ENCODE data around the gene ROR1.
A peak's percentile ranks its signal among the peaks of the same experiment; 100 is the strongest.

Gene ROR1

DNA sequence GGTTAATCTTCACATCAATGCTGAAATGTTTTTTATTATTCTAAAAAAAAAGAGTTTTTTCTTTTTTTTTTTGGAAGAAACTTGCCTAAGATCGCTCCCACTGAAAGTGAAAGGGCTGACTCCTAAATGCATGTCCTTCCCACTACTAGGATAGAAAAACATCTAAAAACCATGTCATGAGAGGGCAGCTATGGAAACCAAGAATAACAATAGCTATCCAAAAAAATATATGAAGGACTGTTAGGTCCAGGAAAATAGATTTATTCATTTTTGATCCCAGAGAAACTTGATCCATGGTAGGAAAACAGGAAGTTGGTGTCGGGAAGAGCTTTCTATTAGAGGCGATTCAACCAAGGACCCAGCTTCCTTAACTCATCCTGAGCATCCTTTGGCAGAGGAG, 23.1 kb upstream of the ROR1 start:
- no peak overlapping the region for H3K27ac ChIP-seq (ENCODE audit: low read length, poor library complexity, severe bottlenecking)
- H4K8ac ChIP-seq (ENCODE audit: low read length) = no peak overlapping the region
- WGBS = 100% methylated on average over 2 of the region's 3 CpGs
- no peaks in the 10 kb centered on the region for H3K79me1 ChIP-seq (replicated peaks; ENCODE audit: low read length, poor library complexity, severe bottlenecking)
- H2BK5ac ChIP-seq (ENCODE audit: low read depth, low read length, poor library complexity, severe bottlenecking) = no peak overlapping the region
- H3K4me2 ChIP-seq (ENCODE audit: low read length, poor library complexity, severe bottlenecking) = no peak overlapping the region
- DNase-seq = no peak
- H3K14ac ChIP-seq (ENCODE audit: low read length in 2 of 2) = no peak overlapping the region
- H3K9ac ChIP-seq (ENCODE audit: low read length) = peak overlapping the region; percentile 60
- peak overlapping the region in 1 of 2 experiments; percentile 1 for H3K4me3 ChIP-seq (ENCODE audit: insufficient read depth in 1 of 2, low read depth in 1 of 2, low read length in 2 of 2)
- H3K27me3 ChIP-seq (ENCODE audit: control insufficient read depth in 1 of 2, insufficient read depth in 1 of 2, low read length in 2 of 2) = peaks cover 0 to 3% of the 10 kb centered on the region in 2 experiments
- no peak overlapping the region for H2BK15ac ChIP-seq (ENCODE audit: low read depth, poor library complexity, severe bottlenecking)
- H2AK5ac ChIP-seq (ENCODE audit: low read length, severe bottlenecking) = no peak overlapping the region
- H3K18ac ChIP-seq (ENCODE audit: low read depth in 1 of 2, low read length in 2 of 2) = no peak overlapping the region
- H3K23ac ChIP-seq (ENCODE audit: low read length in 2 of 2) = no peak overlapping the region
- H3K4me1 ChIP-seq (ENCODE audit: control insufficient read depth, insufficient read depth, low read depth, low read length) = peaks cover 11% of the 10 kb centered on the region
- H4K91ac ChIP-seq (ENCODE audit: low read length) = no peak overlapping the region
- H2AFZ ChIP-seq (ENCODE audit: low read depth, low read length) = no peak overlapping the region
- no peaks in the 10 kb centered on the region for H3K9me3 ChIP-seq (ENCODE audit: control insufficient read depth, low read length)
- H2BK120ac ChIP-seq (ENCODE audit: low read depth, low read length) = no peak overlapping the region
- H2BK12ac ChIP-seq (ENCODE audit: low read length in 2 of 2) = no peak overlapping the region
- H3K36me3 ChIP-seq (ENCODE audit: control insufficient read depth in 1 of 2, insufficient read depth in 2 of 2, low read depth in 1 of 2, low read length in 2 of 2) = no peaks in the 10 kb centered on the region
- H3K4ac ChIP-seq (ENCODE audit: low read depth in 1 of 2, low read length in 2 of 2) = no peak overlapping the region

DNA sequence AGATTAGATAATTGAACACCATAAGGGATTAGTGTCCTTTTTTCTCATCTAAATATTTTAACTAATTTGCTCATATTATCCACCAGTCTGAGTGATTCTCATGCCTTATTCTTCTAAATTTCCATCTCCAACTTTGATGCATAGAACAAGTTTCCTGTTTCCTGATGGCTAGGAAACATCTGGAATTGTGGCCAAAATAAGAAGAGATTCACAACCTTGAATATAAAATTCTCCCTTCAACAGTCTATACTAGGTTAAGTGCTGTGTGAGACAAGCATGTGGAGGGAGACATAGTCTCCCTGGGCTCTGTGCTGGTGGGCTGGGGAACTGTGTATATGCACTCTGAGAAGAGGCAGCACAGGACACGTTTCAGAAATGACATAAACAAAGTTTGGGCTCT, 21.6 kb upstream of the ROR1 start:
- 59% methylated on average over 1 of the region's 1 CpG for WGBS
- H3K14ac ChIP-seq (ENCODE audit: low read length in 2 of 2) = no peak overlapping the region
- H3K4me3 ChIP-seq (ENCODE audit: insufficient read depth in 1 of 2, low read depth in 1 of 2, low read length in 2 of 2) = no peak overlapping the region
- no peaks in the 10 kb centered on the region for H3K9me3 ChIP-seq (ENCODE audit: control insufficient read depth, low read length)
- no peak overlapping the region for H3K4me2 ChIP-seq (ENCODE audit: low read length, poor library complexity, severe bottlenecking)
- no peak overlapping the region for H4K91ac ChIP-seq (ENCODE audit: low read length)
- H2AK5ac ChIP-seq (ENCODE audit: low read length, severe bottlenecking) = no peak overlapping the region
- H4K8ac ChIP-seq (ENCODE audit: low read length) = no peak overlapping the region
- no peaks in the 10 kb centered on the region for H3K79me1 ChIP-seq (replicated peaks; ENCODE audit: low read length, poor library complexity, severe bottlenecking)
- no peak overlapping the region for H2BK5ac ChIP-seq (ENCODE audit: low read depth, low read length, poor library complexity, severe bottlenecking)
- H3K27me3 ChIP-seq (ENCODE audit: control insufficient read depth in 1 of 2, insufficient read depth in 1 of 2, low read length in 2 of 2) = peaks cover 0 to 3% of the 10 kb centered on the region in 2 experiments
- no peak overlapping the region for H2BK120ac ChIP-seq (ENCODE audit: low read depth, low read length)
- no peak overlapping the region for H3K4ac ChIP-seq (ENCODE audit: low read depth in 1 of 2, low read length in 2 of 2)
- no peak overlapping the region for H3K9ac ChIP-seq (ENCODE audit: low read length)
- no peak overlapping the region for H3K18ac ChIP-seq (ENCODE audit: low read depth in 1 of 2, low read length in 2 of 2)
- no peak overlapping the region for H3K27ac ChIP-seq (ENCODE audit: low read length, poor library complexity, severe bottlenecking)
- peaks cover 4% of the 10 kb centered on the region for H3K4me1 ChIP-seq (ENCODE audit: control insufficient read depth, insufficient read depth, low read depth, low read length)
- H2BK12ac ChIP-seq (ENCODE audit: low read length in 2 of 2) = no peak overlapping the region
- no peak for DNase-seq
- no peaks in the 10 kb centered on the region for H3K36me3 ChIP-seq (ENCODE audit: control insufficient read depth in 1 of 2, insufficient read depth in 2 of 2, low read depth in 1 of 2, low read length in 2 of 2)
- H3K23ac ChIP-seq (ENCODE audit: low read length in 2 of 2) = no peak overlapping the region
- no peak overlapping the region for H2BK15ac ChIP-seq (ENCODE audit: low read depth, poor library complexity, severe bottlenecking)
- no peak overlapping the region for H2AFZ ChIP-seq (ENCODE audit: low read depth, low read length)

DNA sequence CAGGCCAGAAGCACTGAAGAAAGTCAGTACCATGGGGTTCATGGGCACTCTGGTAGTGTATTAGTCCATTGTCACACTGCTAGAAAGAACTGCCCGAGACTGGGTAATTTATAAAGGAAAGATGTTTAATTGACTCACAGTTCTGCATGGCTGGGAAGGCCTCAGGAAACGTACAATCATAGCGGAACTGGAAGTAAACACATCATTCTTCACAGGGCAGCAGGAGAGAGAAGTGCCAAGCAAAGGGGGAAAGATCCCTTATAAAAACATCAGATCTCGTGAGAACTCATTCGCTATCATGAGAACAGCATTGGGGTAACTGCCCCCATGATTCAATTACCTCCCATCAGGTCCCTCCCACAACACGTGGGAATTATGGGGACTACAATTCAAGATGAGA, 20.2 kb upstream of the ROR1 start:
- Histone ChIP-seq H3K18ac (ENCODE audit: low read depth in 1 of 2, low read length in 2 of 2) (no peak overlapping the region), H3K79me1 (replicated peaks; ENCODE audit: low read length, poor library complexity, severe bottlenecking) (no peaks in the 10 kb centered on the region), H2AK5ac (ENCODE audit: low read length, severe bottlenecking) (no peak overlapping the region), H2BK12ac (ENCODE audit: low read length in 2 of 2) (no peak overlapping the region), H3K4me2 (ENCODE audit: low read length, poor library complexity, severe bottlenecking) (no peak overlapping the region), H3K23ac (ENCODE audit: low read length in 2 of 2) (no peak overlapping the region), H4K8ac (ENCODE audit: low read length) (no peak overlapping the region), H3K4me3 (ENCODE audit: insufficient read depth in 1 of 2, low read depth in 1 of 2, low read length in 2 of 2) (no peak overlapping the region), H3K4ac (ENCODE audit: low read depth in 1 of 2, low read length in 2 of 2) (no peak overlapping the region), H3K27me3 (ENCODE audit: control insufficient read depth in 1 of 2, insufficient read depth in 1 of 2, low read length in 2 of 2) (peaks cover 0 to 3% of the 10 kb centered on the region in 2 experiments), H3K14ac (ENCODE audit: low read length in 2 of 2) (no peak overlapping the region), H3K36me3 (ENCODE audit: control insufficient read depth in 1 of 2, insufficient read depth in 2 of 2, low read depth in 1 of 2, low read length in 2 of 2) (no peaks in the 10 kb centered on the region), H2BK5ac (ENCODE audit: low read depth, low read length, poor library complexity, severe bottlenecking) (no peak overlapping the region), H2AFZ (ENCODE audit: low read depth, low read length) (no peak overlapping the region), H3K27ac (ENCODE audit: low read length, poor library complexity, severe bottlenecking) (no peak overlapping the region), H4K91ac (ENCODE audit: low read length) (no peak overlapping the region), H3K4me1 (ENCODE audit: control insufficient read depth, insufficient read depth, low read depth, low read length) (no peaks in the 10 kb centered on the region), H3K9ac (ENCODE audit: low read length) (no peak overlapping the region), H2BK15ac (ENCODE audit: low read depth, poor library complexity, severe bottlenecking) (no peak overlapping the region), H2BK120ac (ENCODE audit: low read depth, low read length) (no peak overlapping the region), H3K9me3 (ENCODE audit: control insufficient read depth, low read length) (no peaks in the 10 kb centered on the region)
- 77% methylated on average over 5 of the region's 6 CpGs for WGBS
- no peak for DNase-seq

DNA sequence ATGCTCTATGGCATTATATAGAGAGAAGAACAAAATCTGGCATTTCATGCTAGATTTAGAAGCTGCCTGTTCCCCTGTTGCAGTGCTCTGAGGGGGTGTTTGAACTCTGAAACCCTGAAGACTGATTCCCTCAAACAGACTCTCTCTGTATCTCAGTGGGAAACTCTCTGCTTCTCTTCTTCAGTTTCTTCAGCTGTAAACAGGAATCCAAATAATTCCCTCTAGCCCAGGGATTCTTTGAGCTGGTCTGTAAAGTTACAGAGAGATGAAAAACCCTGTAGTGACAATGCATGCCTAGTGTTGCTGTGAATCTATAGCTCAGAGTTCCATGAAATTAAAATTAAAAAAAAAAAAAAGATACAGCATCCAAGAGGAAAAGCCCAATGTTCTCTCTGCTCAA, 17.0 kb upstream of the ROR1 start:
- H3K9me3 ChIP-seq (ENCODE audit: control insufficient read depth, low read length) = no peaks in the 10 kb centered on the region
- H3K9ac ChIP-seq (ENCODE audit: low read length) = no peak overlapping the region
- no peak overlapping the region for H2AFZ ChIP-seq (ENCODE audit: low read depth, low read length)
- H3K14ac ChIP-seq (ENCODE audit: low read length in 2 of 2) = no peak overlapping the region
- H2BK120ac ChIP-seq (ENCODE audit: low read depth, low read length) = no peak overlapping the region
- no peak overlapping the region for H3K18ac ChIP-seq (ENCODE audit: low read depth in 1 of 2, low read length in 2 of 2)
- H2AK5ac ChIP-seq (ENCODE audit: low read length, severe bottlenecking) = no peak overlapping the region
- no peak overlapping the region for H2BK15ac ChIP-seq (ENCODE audit: low read depth, poor library complexity, severe bottlenecking)
- H3K36me3 ChIP-seq (ENCODE audit: control insufficient read depth in 1 of 2, insufficient read depth in 2 of 2, low read depth in 1 of 2, low read length in 2 of 2) = no peaks in the 10 kb centered on the region
- no peak overlapping the region for H3K4ac ChIP-seq (ENCODE audit: low read depth in 1 of 2, low read length in 2 of 2)
- no peak overlapping the region for H3K4me2 ChIP-seq (ENCODE audit: low read length, poor library complexity, severe bottlenecking)
- no peak overlapping the region for H4K91ac ChIP-seq (ENCODE audit: low read length)
- no peak overlapping the region for H3K4me3 ChIP-seq (ENCODE audit: insufficient read depth in 1 of 2, low read depth in 1 of 2, low read length in 2 of 2)
- no peak for DNase-seq
- H3K23ac ChIP-seq (ENCODE audit: low read length in 2 of 2) = no peak overlapping the region
- H2BK12ac ChIP-seq (ENCODE audit: low read length in 2 of 2) = no peak overlapping the region
- H3K27me3 ChIP-seq (ENCODE audit: control insufficient read depth in 1 of 2, insufficient read depth in 1 of 2, low read length in 2 of 2) = no peaks in the 10 kb centered on the region
- no peak overlapping the region for H4K8ac ChIP-seq (ENCODE audit: low read length)
- H3K79me1 ChIP-seq (replicated peaks; ENCODE audit: low read length, poor library complexity, severe bottlenecking) = no peaks in the 10 kb centered on the region
- H3K27ac ChIP-seq (ENCODE audit: low read length, poor library complexity, severe bottlenecking) = no peak overlapping the region
- H3K4me1 ChIP-seq (ENCODE audit: control insufficient read depth, insufficient read depth, low read depth, low read length) = no peaks in the 10 kb centered on the region
- H2BK5ac ChIP-seq (ENCODE audit: low read depth, low read length, poor library complexity, severe bottlenecking) = no peak overlapping the region
